Measurements from ENCODE around the gene TMCC1.

The TMCC1 gene

DNA sequence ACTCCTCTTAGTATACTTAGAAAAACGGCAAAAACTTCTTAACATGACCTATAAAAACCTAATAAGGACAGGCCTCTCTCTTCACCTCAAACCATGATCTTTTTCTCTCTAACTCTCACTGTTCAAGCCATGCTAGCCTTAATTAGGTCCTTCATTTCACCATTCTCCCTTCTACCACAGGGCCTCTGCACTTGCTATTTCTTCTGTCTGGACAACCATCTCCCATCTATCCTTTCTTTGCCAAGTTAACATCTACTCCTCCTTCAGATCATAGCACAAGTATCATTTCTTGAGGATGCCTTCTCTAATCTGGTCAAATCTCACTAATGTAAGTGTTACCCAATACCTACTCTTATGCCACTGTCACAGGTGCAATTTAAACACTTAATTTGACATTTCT, 39.1 kb downstream of the TMCC1 start:
- H3K27ac ChIP-seq, result no peak overlapping the region
- H3K79me2 ChIP-seq (ENCODE audit: insufficient read depth, low read depth), result peaks cover 4% of the 10 kb centered on the region; the same call in 1 of the 2 replicates
- no peaks in the 10 kb centered on the region for H3K27me3 ChIP-seq (ENCODE audit: insufficient read depth, low read depth)
- no peak overlapping the region for H3K4me3 ChIP-seq (IDR thresholded peaks at IDR 0.05; ENCODE audit: insufficient read depth, low read depth, low read length)
- H2AFZ ChIP-seq (ENCODE audit: low read depth), result no peak overlapping the region
- H3K9ac ChIP-seq, result no peak overlapping the region
- H4K20me1 ChIP-seq (ENCODE audit: insufficient read depth), result no peaks in the 10 kb centered on the region
- TF ChIP-seq, protein P1, sequence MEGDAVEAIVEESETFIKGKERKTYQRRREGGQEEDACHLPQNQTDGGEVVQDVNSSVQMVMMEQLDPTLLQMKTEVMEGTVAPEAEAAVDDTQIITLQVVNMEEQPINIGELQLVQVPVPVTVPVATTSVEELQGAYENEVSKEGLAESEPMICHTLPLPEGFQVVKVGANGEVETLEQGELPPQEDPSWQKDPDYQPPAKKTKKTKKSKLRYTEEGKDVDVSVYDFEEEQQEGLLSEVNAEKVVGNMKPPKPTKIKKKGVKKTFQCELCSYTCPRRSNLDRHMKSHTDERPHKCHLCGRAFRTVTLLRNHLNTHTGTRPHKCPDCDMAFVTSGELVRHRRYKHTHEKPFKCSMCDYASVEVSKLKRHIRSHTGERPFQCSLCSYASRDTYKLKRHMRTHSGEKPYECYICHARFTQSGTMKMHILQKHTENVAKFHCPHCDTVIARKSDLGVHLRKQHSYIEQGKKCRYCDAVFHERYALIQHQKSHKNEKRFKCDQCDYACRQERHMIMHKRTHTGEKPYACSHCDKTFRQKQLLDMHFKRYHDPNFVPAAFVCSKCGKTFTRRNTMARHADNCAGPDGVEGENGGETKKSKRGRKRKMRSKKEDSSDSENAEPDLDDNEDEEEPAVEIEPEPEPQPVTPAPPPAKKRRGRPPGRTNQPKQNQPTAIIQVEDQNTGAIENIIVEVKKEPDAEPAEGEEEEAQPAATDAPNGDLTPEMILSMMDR (conservative IDR thresholded peaks at IDR 0.05; ENCODE audit: low read depth, low read length), result no peak
- no peak overlapping the region for H3K4me2 ChIP-seq
- no peaks in the 10 kb centered on the region for H3K36me3 ChIP-seq (ENCODE audit: insufficient read depth)
- H3K4me1 ChIP-seq (ENCODE audit: low read depth, poor library complexity, severe bottlenecking), result peaks cover 18% of the 10 kb centered on the region

DNA sequence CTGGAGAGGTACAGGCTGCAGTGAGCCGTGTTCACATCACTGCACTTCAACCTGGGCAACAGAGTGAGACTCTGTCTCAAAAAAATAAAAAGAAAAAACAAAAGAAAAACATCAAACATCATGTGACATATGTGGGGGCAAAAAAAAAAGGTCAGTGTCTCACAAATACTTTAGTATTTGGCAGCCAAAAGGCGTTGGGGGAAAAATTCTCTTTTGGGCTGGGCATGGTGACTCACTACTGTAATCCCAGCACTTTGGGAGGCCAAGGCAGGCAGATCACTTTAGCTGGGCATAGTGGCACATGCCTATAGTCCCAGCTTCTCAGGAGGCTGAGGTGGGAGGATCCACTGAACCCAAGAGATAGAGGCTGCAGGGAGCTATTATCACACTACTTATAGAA, 47.6 kb downstream of the TMCC1 start:
- no peak overlapping the region for H3K4me3 ChIP-seq (IDR thresholded peaks at IDR 0.05; ENCODE audit: insufficient read depth, low read depth, low read length)
- no peak overlapping the region for H3K4me2 ChIP-seq
- H3K4me1 ChIP-seq (ENCODE audit: low read depth, poor library complexity, severe bottlenecking), result peaks cover 7% of the 10 kb centered on the region
- no peaks in the 10 kb centered on the region for H3K36me3 ChIP-seq (ENCODE audit: insufficient read depth)
- H3K79me2 ChIP-seq (ENCODE audit: insufficient read depth, low read depth), result no peaks in the 10 kb centered on the region
- H3K9ac ChIP-seq, result no peak overlapping the region
- no peaks in the 10 kb centered on the region for H4K20me1 ChIP-seq (ENCODE audit: insufficient read depth)
- no peak overlapping the region for H2AFZ ChIP-seq (ENCODE audit: low read depth)
- TF ChIP-seq, protein P1 (conservative IDR thresholded peaks at IDR 0.05; ENCODE audit: low read depth, low read length), result no peak
- H3K27ac ChIP-seq, result no peak overlapping the region
- no peaks in the 10 kb centered on the region for H3K27me3 ChIP-seq (ENCODE audit: insufficient read depth, low read depth)

GRCh38 chr3:129840707-129841360, 52.7 kb downstream of the TMCC1 start:
- Histone ChIP-seq H3K27me3 (ENCODE audit: insufficient read depth, low read depth) (no peaks in the 10 kb centered on the region), H3K36me3 (ENCODE audit: insufficient read depth) (no peaks in the 10 kb centered on the region), H3K4me2 (no peak overlapping the region), H3K4me3 (IDR thresholded peaks at IDR 0.05; ENCODE audit: insufficient read depth, low read depth, low read length) (no peak overlapping the region), H3K4me1 (ENCODE audit: low read depth, poor library complexity, severe bottlenecking) (peaks cover 5% of the 10 kb centered on the region), H3K27ac (no peak overlapping the region), H4K20me1 (ENCODE audit: insufficient read depth) (no peaks in the 10 kb centered on the region), H3K9ac (no peak overlapping the region), H2AFZ (ENCODE audit: low read depth) (no peak overlapping the region), H3K79me2 (ENCODE audit: insufficient read depth, low read depth) (no peaks in the 10 kb centered on the region)
- TF ChIP-seq, protein P1 (conservative IDR thresholded peaks at IDR 0.05; ENCODE audit: low read depth, low read length), result no peak

GRCh38 chr3:129838086-129838485, 55.4 kb downstream of the TMCC1 start:
- no peaks in the 10 kb centered on the region for H3K79me2 ChIP-seq (ENCODE audit: insufficient read depth, low read depth)
- no peak overlapping the region for H3K4me2 ChIP-seq
- no peaks in the 10 kb centered on the region for H3K4me1 ChIP-seq (ENCODE audit: low read depth, poor library complexity, severe bottlenecking)
- H4K20me1 ChIP-seq (ENCODE audit: insufficient read depth), result no peaks in the 10 kb centered on the region
- H3K27ac ChIP-seq, result no peak overlapping the region
- H3K36me3 ChIP-seq (ENCODE audit: insufficient read depth), result no peaks in the 10 kb centered on the region
- no peak overlapping the region for H3K9ac ChIP-seq
- H3K4me3 ChIP-seq (IDR thresholded peaks at IDR 0.05; ENCODE audit: insufficient read depth, low read depth, low read length), result no peak overlapping the region
- TF ChIP-seq, protein P1 (conservative IDR thresholded peaks at IDR 0.05; ENCODE audit: low read depth, low read length), result no peak
- no peak overlapping the region for H2AFZ ChIP-seq (ENCODE audit: low read depth)
- no peaks in the 10 kb centered on the region for H3K27me3 ChIP-seq (ENCODE audit: insufficient read depth, low read depth)

Data from KMS-11 (cell line).